GM18861 (cell line): ENCODE results near the gene TRMT44.

Source experiments
- ATAC-seq: cut with Tn5 transposase; IDR thresholded peaks from one replicate; pipeline ENCODE4 v1.9.1; 2021; ENCODE audit not compliant: unreplicated experiment

TRMT44 gene

GRCh38 chr4:8440492-8441311 is at the start of gene TRMT44, which contains the start of gene ACOX3:
Gene TRMT44, plus strand, starts transcription at chr4:8440777. Its CDS starts 46 bp downstream, at chr4:8440823.
Gene ACOX3, minus strand, starts transcription at chr4:8440723. Its CDS starts 24,202 bp downstream, at chr4:8416521.
- ATAC-seq, result peak; percentile 71

GRCh38 chr4:8391071-8391470 is 49.5 kb upstream of the TRMT44 start:
- ATAC-seq, result no peak

- peak; percentile 71 for ATAC-seq
Measured at GRCh38 chr4:8391972-8392371, 48.6 kb upstream of the TRMT44 start.

- no peak for ATAC-seq
Measured at GRCh38 chr4:8392591-8393190, 47.9 kb upstream of the TRMT44 start.

- no peak for ATAC-seq
Measured at GRCh38 chr4:8393593-8394038, 47.0 kb upstream of the TRMT44 start.

GRCh38 chr4:8394061-8394519 is 46.5 kb upstream of the TRMT44 start:
- no peak for ATAC-seq

GRCh38 chr4:8394806-8395205 is 45.8 kb upstream of the TRMT44 start:
- ATAC-seq, result no peak

GRCh38 chr4:8395504-8396296 is 44.9 kb upstream of the TRMT44 start:
- no peak for ATAC-seq

- no peak for ATAC-seq
Measured at GRCh38 chr4:8396762-8397406, 43.7 kb upstream of the TRMT44 start.

- ATAC-seq, result no peak
Measured at GRCh38 chr4:8398347-8398746, 42.2 kb upstream of the TRMT44 start.

GRCh38 chr4:8399298-8399697 is 41.3 kb upstream of the TRMT44 start:
- no peak for ATAC-seq

GRCh38 chr4:8400632-8401325 is 39.8 kb upstream of the TRMT44 start:
- ATAC-seq, result no peak

GRCh38 chr4:8401665-8402064 is 38.9 kb upstream of the TRMT44 start:
- ATAC-seq, result no peak

GRCh38 chr4:8402181-8402597 is 38.4 kb upstream of the TRMT44 start:
- ATAC-seq, result no peak

GRCh38 chr4:8402640-8403039 is 37.9 kb upstream of the TRMT44 start:
- ATAC-seq, result no peak

GRCh38 chr4:8403173-8403753 is 37.3 kb upstream of the TRMT44 start:
- no peak for ATAC-seq

GRCh38 chr4:8403976-8404375 is 36.6 kb upstream of the TRMT44 start:
- no peak for ATAC-seq

- ATAC-seq, result no peak
Measured at GRCh38 chr4:8404791-8405515, 35.6 kb upstream of the TRMT44 start.

GRCh38 chr4:8405516-8405875 is 35.1 kb upstream of the TRMT44 start:
- no peak for ATAC-seq
